ENCODE measurements around the gene MAD1L1.

DNA sequence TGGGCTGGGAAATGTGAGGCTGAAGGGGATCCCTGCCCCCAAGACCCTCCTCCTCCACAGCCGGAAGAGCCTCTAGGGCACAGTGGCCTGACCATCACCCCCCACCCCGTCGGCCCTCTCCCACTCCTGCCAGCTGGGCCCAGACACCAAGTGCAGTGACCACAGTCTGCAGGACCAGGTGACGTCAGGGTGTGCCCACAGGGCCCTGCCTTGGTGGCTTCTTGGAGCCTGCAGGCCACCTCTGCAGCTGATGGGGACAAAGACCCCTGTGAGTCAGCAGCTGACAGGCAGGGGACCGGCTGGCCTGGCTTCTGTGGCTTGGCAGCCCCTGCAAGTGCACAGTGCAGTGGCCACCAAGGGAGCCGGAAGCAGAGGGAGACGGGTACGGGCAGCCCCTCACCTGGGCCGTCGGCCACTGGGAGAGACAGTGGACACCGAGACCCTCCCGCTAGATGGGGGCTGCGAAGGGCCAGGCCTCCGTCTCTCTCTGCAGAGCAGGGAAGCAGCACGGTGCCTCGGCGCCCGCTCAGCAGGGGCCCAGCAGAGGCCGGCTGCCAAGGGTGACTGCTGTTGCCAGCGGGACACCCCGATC is 288.0 kb downstream of the MAD1L1 start:
- TF ChIP-seq, protein P1, sequence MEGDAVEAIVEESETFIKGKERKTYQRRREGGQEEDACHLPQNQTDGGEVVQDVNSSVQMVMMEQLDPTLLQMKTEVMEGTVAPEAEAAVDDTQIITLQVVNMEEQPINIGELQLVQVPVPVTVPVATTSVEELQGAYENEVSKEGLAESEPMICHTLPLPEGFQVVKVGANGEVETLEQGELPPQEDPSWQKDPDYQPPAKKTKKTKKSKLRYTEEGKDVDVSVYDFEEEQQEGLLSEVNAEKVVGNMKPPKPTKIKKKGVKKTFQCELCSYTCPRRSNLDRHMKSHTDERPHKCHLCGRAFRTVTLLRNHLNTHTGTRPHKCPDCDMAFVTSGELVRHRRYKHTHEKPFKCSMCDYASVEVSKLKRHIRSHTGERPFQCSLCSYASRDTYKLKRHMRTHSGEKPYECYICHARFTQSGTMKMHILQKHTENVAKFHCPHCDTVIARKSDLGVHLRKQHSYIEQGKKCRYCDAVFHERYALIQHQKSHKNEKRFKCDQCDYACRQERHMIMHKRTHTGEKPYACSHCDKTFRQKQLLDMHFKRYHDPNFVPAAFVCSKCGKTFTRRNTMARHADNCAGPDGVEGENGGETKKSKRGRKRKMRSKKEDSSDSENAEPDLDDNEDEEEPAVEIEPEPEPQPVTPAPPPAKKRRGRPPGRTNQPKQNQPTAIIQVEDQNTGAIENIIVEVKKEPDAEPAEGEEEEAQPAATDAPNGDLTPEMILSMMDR (IDR thresholded peaks at IDR 0.05; ENCODE audit: insufficient read depth, low read length, poor library complexity, severe bottlenecking): no peak
- no peak for TF ChIP-seq EZH2phosphoT487 (conservative IDR thresholded peaks at IDR 0.05; ENCODE audit: low read length)
